SK-N-SH (cell line): Measurements from ENCODE around the gene FLYWCH2. TPM values are rescaled to one million over a fixed set of nuclear protein-coding genes. Genes with fewer than 3 reads are reported as not detected.

Experiments used
- CHD2 ChIP-seq: fragments of 150-350 bp; IDR thresholded peaks from 2 replicates; pipeline ENCODE4 v1.6.1; 2018; ENCODE audit warnings: low read length; ENCODE audit not compliant: partially characterized antibody
- ELF1 ChIP-seq: IDR thresholded peaks from 2 replicates; pipeline ENCODE4 v1.4.0; 2012
- EP300 ChIP-seq, 2 experiments: IDR thresholded peaks; 2 replicates each; pipeline versions ENCODE4 v1.4.0 to v1.6.1; 2012; ENCODE audit warnings: borderline replicate concordance in 1 of 2, low read depth in 1 of 2, low read length in 1 of 2
- EZH2phosphoT487 ChIP-seq: fragments of 200-600 bp; sonication (generic); IDR thresholded peaks from 2 replicates; pipeline ENCODE4 v1.6.1; 2017; ENCODE audit warnings: low read depth, mixed run types, mild to moderate bottlenecking, antibody characterized with exemption, moderate library complexity, borderline replicate concordance
- FOSL2 ChIP-seq: IDR thresholded peaks from 2 replicates; pipeline ENCODE4 v1.4.0; 2012; ENCODE audit warnings: low read depth, mild to moderate bottlenecking, moderate library complexity, borderline replicate concordance
- FOXJ3 ChIP-seq: sonication (generic); formaldehyde crosslinking; IDR thresholded peaks from 2 replicates; pipeline ENCODE4 v1.5.1; 2020; ENCODE audit warnings: mild to moderate bottlenecking, missing genetic modification reagents
- FOXM1 ChIP-seq: IDR thresholded peaks from 2 replicates; pipeline ENCODE4 v1.4.0; 2012; ENCODE audit warnings: low read depth, mild to moderate bottlenecking
- JUND ChIP-seq: IDR thresholded peaks from 2 replicates; pipeline ENCODE4 v1.4.0; 2012
- MXI1 ChIP-seq: IDR thresholded peaks from 2 replicates; pipeline ENCODE4 v1.6.1; 2012; ENCODE audit warnings: mild to moderate bottlenecking, low read depth, low read length, improper control_type of control experiment
- NFIC ChIP-seq: IDR thresholded peaks from 2 replicates; pipeline ENCODE4 v1.4.0; 2012; ENCODE audit warnings: borderline replicate concordance
- NRF1 ChIP-seq: IDR thresholded peaks from 2 replicates; pipeline ENCODE4 v1.6.1; 2012; ENCODE audit warnings: low read depth, mild to moderate bottlenecking, low read length
- RAD21 ChIP-seq: IDR thresholded peaks from 2 replicates; pipeline ENCODE4 v1.6.1; 2012; ENCODE audit warnings: mild to moderate bottlenecking, low read length
- SIN3A ChIP-seq: IDR thresholded peaks from 2 replicates; pipeline ENCODE4 v1.6.1; 2012; ENCODE audit warnings: low read depth, mild to moderate bottlenecking, low read length, moderate library complexity, borderline replicate concordance
- SMC3 ChIP-seq: IDR thresholded peaks from 2 replicates; pipeline ENCODE4 v1.6.1; 2012; ENCODE audit warnings: low read depth, low read length, improper control_type of control experiment
- TEAD4 ChIP-seq: IDR thresholded peaks from 2 replicates; pipeline ENCODE4 v1.4.0; 2012; ENCODE audit warnings: mild to moderate bottlenecking, borderline replicate concordance; ENCODE audit not compliant: insufficient read depth
- YY1 ChIP-seq: IDR thresholded peaks from 2 replicates; pipeline ENCODE4 v1.4.0; 2012; ENCODE audit warnings: low read depth, mild to moderate bottlenecking
- polyA plus RNA-seq, 3 experiments: library from polyadenylated mRNA; depleted of rRNA; stranded (reverse); fragments of >200 nt; gene quantifications; 2 replicates each; pipeline ENCODE4 v1.2.3, GENCODE V29; 2012
- TF ChIP-seq, protein P1 (sequence below): fragments of 200-600 bp; sonication (generic); IDR thresholded peaks from 2 replicates; pipeline ENCODE4 v1.6.1; 2017; ENCODE audit warnings: antibody characterized with exemption, mild to moderate bottlenecking, moderate library complexity
- TF ChIP-seq, protein P2 (sequence below): IDR thresholded peaks from 2 replicates; pipeline ENCODE4 v1.6.1; 2012; ENCODE audit warnings: mild to moderate bottlenecking, low read depth, low read length, moderate library complexity

FLYWCH2 gene
- polyA plus RNA-seq, 1 of the 3 experiments (the other 2 are of a cell fraction) = 64.8 TPM

DNA sequence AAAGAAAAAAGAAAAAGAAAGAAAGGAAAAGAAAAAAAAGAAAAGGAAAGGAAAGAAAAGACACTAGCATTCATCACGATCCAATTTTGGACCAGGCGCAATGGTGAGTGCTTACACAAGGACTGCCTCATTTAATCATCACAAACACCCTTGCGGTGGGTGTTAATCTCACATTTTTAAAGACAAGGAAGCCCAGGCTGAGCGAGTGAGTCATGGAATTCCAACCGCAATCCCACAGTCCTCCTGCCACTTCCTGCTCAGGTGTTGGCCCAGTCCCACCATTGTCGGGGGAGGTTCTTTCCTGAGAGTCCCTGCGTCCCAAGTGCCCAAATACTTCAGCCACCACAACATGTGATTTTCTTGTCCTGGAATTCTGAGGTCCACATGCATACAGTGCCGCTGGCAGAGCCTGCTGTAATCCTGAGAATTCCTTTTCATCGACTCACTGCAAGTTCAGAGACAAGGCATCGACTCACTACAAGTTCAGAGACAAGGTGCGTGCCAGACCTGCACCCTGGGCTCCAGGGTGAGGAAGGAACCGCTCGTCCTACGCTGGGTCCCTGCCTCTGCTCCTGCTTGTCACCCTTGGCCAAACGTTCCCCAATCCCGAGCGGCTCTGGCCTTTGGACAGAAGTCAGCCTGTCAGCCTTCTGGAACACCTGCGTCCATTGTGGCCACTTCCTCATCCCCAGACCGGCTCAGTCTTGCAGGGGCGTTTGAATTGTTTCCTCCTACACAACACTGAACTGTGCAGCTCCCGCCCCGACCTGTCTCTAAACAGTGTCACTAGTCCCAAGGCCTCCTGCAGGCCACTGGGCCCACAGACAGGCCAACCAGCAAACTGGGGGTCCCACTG is 47.1 kb upstream of the FLYWCH2 start (continued):
- TF ChIP-seq SMC3 (no peak), JUND (peak; percentile 85), SIN3A (no peak), EZH2phosphoT487 (no peak), EP300 (IDR thresholded peaks at IDR 0.05; ENCODE audit: borderline replicate concordance in 1 of 2, low read depth in 1 of 2, low read length in 1 of 2) (peak in 1 of 2 experiments; percentile 71; a peak in 2 of 4 replicates), YY1 (no peak), CHD2 (no peak), MXI1 (no peak), NRF1 (no peak), FOXJ3 (CRISPR knock-in tag) (no peak), RAD21 (no peak), NFIC (peak; percentile 87), FOXM1 (peak; percentile 18; the same call in 1 of the 2 replicates), TEAD4 (peak; percentile 87), ELF1 (peak; percentile 44; the same call in 1 of the 2 replicates), FOSL2 (peak; percentile 82)
- TF ChIP-seq, protein P1, sequence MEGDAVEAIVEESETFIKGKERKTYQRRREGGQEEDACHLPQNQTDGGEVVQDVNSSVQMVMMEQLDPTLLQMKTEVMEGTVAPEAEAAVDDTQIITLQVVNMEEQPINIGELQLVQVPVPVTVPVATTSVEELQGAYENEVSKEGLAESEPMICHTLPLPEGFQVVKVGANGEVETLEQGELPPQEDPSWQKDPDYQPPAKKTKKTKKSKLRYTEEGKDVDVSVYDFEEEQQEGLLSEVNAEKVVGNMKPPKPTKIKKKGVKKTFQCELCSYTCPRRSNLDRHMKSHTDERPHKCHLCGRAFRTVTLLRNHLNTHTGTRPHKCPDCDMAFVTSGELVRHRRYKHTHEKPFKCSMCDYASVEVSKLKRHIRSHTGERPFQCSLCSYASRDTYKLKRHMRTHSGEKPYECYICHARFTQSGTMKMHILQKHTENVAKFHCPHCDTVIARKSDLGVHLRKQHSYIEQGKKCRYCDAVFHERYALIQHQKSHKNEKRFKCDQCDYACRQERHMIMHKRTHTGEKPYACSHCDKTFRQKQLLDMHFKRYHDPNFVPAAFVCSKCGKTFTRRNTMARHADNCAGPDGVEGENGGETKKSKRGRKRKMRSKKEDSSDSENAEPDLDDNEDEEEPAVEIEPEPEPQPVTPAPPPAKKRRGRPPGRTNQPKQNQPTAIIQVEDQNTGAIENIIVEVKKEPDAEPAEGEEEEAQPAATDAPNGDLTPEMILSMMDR = no peak
- TF ChIP-seq, protein P2, sequence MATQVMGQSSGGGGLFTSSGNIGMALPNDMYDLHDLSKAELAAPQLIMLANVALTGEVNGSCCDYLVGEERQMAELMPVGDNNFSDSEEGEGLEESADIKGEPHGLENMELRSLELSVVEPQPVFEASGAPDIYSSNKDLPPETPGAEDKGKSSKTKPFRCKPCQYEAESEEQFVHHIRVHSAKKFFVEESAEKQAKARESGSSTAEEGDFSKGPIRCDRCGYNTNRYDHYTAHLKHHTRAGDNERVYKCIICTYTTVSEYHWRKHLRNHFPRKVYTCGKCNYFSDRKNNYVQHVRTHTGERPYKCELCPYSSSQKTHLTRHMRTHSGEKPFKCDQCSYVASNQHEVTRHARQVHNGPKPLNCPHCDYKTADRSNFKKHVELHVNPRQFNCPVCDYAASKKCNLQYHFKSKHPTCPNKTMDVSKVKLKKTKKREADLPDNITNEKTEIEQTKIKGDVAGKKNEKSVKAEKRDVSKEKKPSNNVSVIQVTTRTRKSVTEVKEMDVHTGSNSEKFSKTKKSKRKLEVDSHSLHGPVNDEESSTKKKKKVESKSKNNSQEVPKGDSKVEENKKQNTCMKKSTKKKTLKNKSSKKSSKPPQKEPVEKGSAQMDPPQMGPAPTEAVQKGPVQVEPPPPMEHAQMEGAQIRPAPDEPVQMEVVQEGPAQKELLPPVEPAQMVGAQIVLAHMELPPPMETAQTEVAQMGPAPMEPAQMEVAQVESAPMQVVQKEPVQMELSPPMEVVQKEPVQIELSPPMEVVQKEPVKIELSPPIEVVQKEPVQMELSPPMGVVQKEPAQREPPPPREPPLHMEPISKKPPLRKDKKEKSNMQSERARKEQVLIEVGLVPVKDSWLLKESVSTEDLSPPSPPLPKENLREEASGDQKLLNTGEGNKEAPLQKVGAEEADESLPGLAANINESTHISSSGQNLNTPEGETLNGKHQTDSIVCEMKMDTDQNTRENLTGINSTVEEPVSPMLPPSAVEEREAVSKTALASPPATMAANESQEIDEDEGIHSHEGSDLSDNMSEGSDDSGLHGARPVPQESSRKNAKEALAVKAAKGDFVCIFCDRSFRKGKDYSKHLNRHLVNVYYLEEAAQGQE = peak; percentile 72
